T-helper 22 cell (primary cell): ENCODE results near the gene WDR74.
"Not testable (repeated sequence)": the region's sequence is repeated elsewhere in the genome, so short reads cannot be mapped to it uniquely, and the experiment has no call there.

ENCODE experiments used
- DNase-seq: peaks from one replicate; pipeline ENCODE4 v3.0.0-alpha.2; 2020; ENCODE audit warnings: low read depth

Gene WDR74

DNA sequence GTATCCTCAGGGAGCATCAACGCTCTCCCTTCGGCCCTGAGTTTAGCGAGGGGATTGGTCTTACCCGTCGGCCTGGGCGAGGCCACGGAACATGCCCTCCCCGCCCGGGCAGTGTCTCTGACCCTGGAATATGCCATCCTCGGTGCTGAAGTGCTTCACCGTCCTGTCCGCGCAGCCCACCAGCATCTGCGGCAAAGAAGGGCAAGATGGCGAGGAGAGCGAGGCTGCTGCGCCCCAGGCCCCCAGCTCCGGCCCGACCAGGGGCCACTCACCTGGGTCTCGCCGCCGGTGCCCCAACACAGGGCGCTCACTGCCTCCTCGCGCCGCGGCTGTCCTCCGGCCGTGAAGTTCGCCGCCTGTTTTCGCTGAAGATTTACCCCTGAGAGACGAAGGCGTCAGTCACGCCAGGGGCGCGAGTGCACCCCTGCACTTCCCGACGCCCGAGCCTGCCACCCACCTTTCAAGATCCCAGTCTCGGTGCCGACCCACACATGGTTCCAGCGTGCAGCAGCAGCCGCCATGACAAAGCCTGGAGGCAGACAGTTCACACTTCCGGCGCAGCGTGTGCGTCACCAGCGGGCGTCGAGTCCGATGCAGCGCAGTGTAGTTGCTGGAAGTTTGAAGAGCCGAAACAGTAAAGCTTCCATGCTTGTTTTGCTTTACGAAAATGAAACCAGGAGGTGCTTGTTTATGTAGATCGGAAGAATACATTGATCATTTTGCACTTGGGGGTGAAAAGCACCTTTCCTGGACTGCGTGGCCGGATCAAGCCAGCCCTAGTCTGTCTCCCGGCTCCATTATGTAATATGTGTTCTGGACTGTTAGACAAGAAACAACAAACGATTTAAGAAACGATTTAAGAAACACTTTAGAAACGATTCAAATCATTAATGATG is at the start of gene WDR74:
Gene WDR74, minus strand, starts transcription at position 541 of the 896 bp plus-strand sequence. Its CDS starts 20 bp downstream, at position 521.
- DNase-seq = peak; percentile 86

DNA sequence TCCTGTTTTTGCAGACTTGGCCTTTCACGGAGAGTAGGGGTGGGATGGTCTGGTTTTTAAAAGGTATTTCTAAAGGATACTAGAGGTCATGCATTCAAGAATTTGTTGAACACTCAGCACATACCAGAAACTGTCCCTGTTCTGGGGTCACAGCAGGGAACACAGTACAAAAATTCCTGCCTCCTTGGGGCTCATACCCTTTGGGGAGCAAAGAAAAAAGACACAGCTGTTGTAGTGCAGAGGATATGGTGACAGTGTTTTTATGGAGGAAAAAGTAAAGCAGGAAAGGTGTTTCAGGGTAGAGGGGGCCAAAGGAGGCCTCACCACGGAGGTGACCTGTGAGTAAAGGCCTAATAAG is 49.7 kb upstream of the WDR74 start:
- DNase-seq = no peak

DNA sequence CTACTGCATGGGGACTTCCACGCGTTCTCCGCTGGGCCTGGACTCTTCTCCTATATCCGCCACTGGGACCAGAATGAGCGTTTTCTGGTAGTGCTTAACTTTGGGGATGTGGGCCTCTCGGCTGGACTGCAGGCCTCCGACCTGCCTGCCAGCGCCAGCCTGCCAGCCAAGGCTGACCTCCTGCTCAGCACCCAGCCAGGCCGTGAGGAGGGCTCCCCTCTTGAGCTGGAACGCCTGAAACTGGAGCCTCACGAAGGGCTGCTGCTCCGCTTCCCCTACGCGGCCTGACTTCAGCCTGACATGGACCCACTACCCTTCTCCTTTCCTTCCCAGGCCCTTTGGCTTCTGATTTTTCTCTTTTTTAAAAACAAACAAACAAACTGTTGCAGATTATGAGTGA is 49.0 kb upstream of the WDR74 start:
- no peak for DNase-seq

DNA sequence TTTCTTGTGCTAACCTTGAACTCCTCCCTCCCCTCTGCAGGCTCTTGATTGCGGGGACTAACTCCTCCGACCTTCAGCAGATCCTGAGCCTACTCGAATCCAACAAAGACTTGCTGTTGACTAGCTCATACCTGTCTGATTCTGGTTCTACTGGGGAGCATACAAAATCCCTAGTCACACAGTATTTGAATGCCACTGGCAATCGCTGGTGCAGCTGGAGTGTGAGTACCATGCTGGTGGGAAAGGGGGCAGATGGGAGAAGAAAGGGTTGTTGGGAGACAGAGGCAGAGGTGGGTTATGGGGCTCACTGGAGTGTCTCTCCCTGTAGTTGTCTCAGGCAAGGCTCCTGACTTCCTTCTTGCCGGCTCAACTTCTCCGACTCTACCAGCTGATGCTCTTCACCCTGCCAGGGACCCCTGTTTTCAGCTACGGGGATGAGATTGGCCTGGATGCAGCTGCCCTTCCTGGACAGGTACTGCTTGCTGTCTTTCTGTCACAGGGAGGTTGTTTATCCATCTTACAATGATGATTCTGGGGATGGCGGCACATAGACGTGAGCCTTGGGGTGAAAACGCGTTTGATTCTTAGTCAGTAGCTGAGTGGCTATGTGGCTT is 45.9 kb upstream of the WDR74 start:
- DNase-seq = no peak

DNA sequence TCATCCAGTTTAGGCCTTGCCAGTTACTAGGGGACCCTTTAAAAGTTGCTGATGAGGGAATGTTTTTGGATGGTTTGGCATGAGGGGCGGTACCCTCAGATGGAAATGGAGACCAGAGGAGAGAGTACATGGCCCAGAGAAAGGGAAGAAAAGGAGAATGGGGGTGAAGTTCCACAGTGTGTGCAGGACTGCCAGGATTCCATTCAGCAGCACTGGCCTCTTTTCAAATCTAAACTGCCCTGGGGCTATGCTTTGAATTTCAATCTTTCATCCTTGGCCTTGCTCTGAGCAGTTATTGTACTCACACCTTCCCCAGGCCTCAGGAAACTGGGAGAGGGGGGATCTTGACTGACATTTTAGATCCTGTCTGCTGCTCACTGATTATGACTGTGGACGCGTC is 44.3 kb upstream of the WDR74 start:
- no peak for DNase-seq

DNA sequence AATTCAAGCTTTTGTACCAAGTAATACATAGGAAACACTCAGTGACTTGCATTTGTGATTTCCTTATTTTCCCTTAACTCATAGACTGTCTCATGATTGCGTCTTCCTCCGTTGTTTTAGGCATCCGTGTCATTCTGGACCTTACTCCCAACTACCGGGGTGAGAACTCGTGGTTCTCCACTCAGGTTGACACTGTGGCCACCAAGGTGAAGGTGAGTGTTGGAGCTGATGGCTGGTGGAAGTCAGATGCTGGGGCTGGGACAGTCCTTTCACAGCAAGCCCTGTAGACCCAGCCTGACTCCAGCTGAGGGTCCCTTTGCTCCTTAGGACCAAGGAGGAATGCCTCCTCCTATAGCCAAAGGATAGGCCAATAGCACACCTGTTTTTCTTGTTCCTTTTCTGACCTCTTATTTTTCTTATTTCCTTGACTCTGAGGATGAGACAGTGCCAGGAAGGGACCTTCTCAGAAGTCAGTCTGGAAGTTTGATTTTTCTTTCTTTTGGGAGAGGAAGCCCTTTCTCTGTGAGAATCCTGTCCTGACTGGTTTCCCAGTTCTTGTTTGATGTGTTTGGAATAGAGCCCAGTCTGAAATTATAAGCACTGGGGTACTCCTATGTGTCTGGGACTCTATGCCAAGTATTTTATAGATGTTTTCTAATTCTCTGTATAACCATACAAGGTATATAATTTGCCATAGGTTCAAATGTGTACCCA is 43.6 kb upstream of the WDR74 start:
- no peak for DNase-seq

DNA sequence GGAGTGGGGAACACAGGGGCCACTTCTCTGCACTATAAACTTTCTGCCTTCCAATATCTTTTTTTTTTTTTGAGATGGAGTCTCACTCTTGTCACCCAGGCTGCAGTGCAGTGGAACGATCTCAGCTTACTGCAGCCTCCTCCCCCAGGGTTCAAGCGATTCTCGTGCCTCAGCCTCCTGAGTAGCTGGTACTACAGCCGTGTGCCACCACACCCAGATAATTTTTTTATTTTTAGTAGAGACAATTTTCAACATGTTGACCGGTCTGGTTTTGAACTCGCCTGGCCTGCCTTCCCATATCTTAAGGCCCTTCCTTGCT is 43.0 kb upstream of the WDR74 start:
- no peak for DNase-seq

DNA sequence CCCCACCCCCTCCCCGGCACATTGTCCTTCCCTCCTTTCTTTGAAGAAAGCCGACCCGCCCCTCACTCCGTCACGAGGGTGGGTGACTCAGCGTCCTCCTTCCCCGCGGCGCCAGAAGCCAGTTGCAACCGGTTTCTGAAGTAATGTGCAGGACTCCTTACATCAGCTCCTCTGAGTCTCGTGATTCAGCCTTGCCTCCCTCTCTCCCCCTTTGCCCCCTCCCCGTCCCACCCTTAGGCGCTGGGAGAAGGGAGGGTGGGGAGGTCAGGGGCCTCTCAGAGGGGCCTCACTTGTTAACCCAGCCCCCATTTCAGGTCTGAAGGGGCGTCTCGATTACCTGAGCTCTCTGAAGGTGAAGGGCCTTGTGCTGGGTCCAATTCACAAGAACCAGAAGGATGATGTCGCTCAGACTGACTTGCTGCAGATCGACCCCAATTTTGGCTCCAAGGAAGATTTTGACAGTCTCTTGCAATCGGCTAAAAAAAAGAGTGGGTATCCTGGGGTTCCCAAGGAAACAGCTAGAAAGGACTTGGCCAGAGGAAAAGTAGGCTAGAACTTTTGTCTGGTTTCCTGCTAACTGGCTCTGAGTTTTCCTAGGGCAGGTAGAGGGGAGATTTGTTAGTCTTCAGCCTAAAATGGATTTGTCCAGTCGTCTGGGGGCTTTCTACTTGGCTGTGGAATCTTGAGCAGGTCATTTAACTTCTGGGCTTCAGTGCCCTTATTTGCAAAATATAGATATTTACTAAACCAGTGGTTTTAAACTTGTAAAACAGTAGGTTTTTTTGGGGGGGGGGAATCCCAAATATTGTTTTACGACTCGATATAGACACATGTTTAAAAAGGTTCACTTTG is 42.4 kb upstream of the WDR74 start:
- peak; percentile 94 for DNase-seq

DNA sequence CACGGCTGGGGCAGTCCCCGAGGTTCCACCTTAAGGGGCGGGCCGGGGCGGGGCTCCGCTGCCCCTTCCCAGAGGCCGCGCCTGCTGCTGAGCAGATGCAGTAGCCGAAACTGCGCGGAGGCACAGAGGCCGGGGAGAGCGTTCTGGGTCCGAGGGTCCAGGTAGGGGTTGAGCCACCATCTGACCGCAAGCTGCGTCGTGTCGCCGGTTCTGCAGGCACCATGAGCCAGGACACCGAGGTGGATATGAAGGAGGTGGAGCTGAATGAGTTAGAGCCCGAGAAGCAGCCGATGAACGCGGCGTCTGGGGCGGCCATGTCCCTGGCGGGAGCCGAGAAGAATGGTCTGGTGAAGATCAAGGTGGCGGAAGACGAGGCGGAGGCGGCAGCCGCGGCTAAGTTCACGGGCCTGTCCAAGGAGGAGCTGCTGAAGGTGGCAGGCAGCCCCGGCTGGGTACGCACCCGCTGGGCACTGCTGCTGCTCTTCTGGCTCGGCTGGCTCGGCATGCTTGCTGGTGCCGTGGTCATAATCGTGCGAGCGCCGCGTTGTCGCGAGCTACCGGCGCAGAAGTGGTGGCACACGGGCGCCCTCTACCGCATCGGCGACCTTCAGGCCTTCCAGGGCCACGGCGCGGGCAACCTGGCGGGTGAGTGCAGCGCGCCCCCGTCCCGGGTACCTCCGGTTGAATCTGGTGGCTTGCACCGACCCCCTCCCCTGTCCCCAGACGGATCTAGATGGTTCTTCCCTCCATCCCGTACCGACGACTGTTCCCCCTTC is 41.6 kb upstream of the WDR74 start, which contains the start of gene SLC3A2:
Gene SLC3A2, plus strand, starts transcription at position 94 of the 776 bp plus-strand sequence. Its CDS starts 128 bp downstream, at position 222.
- peak; percentile 76 for DNase-seq

DNA sequence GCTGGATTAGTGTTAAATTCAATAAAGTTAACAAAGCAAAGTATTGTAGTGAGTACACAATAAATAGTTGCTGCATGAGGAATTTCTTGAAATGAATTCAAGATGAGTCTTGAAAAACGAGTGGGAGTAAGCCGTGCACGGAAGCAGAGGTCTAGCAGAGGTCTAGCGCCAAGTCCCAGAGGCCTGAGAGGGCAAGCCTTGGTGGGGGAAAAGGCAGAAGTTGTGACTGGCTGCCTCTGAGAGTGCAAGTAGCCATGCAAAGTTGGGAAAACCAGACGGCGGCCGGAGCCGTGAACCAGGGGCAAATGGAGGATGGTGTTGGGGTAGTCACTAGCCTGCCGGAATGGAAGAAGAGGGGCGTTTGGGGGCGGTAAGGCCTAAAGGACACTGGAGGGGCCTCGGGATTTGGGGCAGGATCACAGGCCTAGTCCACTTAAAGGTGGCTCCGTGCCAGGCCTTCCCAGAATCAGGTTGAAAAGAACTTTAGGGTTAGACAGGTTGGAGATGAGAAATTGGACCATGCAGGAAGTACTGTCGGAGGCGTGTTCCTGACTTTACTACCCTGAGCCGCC is 40.9 kb upstream of the WDR74 start:
- DNase-seq = no peak

DNA sequence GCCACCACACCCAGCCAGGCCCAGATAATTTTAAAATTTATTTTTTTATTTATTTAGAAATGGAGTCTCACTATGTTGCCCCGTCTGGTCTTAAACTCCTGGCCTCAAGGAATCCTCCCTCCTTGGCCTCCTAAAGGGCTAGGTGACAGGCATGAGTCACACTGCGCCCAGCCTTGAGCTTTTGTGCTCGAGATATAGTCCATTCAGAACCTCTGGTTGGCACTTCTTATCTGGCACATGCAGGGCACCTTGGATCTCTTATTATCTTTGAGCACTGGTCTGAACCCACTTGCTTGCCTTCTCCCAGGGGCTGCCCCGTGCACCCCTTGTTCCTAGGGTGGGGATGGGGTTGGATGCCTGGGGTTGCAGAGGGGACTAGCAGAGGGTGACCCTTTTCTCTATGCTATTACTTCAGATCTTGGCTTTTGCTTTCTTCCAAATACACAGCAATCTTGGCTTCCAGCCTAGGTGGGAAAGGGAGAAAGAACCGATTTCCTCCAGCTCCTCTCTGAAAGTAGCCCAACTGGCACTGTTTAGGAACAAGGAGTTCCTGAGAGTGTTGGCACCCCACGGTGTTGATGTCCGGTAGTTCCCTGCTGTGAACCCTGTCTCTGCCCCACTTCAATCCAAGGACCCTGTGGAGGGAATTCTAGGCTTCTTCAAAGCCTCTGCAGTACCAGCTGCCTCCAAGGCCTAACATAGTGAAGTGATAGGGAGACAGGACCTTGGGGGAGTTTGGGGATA is 40.0 kb upstream of the WDR74 start:
- no peak for DNase-seq

DNA sequence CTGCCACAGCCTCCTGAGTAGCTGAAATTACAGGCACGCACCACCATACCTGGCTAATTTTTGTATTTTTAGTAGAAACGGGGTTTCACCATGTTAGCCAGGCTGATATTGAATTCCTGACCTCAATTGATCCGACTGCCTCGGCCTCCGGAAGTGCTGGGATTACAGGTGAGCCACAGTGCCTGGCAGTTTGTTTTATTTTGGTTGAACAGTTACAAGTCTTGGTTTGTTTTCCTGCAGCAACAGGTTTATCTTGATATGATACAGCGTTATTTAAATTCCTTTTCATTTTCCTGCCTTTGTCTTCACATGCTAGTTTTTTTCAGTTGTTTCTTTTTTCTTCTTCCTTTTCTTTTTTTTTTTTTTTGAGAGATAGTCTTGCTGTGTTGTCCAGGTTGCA is 37.3 kb upstream of the WDR74 start:
- no peak for DNase-seq

DNA sequence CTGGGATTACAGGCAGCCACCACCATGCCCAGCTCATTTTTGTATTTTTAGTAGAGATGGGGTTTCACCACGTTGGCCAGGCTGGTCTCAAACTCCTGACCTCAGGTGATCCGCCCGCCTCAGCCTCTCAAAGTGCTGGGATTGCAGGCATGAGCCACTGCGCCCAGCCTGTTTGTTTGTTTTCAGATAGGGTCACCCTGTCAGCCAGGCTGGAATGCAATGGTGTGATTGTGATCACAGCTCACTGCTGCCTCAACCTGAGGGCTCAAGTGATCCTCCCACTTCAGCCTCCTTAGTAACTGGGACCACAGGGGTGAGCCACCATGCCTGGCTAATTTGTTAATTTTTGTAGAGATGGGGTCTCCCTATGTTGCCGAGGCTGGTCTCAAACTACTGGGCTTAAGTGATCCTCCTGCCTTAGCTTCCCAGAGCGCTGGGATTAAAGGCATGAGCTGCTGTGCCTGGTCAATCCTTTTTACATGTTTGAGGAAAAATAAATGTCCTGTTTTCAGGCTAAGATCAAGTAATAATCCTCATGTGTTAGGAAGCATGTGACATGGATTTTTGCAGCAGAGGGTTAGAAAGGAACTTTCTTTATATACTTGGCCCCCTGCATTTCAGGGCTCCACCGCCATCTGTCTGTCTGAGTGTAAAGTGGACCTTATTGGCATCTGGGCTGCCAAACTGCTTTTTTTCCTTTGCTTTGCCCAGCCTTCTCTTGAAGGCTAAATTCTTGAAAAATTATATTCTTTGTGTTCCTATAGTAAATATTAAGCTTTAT is 36.5 kb upstream of the WDR74 start:
- no peak for DNase-seq

DNA sequence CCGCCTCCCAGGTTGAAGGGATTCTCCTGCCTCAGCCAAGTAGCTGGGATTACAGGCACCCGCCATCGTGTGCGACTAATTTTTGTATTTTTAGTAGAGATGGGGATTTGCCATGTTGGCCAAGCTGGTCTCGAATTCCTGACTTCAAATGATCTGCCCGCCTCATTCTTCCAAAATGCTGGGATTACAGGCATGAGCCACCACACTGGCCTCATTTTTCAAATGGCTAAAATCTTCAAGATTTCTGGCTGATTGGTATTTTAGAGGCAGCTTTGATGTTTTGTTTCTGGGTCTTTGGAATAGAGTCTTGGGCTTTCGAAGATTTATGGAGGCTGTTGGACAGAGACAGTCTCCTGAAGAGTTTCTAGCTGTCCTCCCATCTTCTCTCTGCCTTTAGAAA is 35.5 kb upstream of the WDR74 start:
- DNase-seq = no peak

DNA sequence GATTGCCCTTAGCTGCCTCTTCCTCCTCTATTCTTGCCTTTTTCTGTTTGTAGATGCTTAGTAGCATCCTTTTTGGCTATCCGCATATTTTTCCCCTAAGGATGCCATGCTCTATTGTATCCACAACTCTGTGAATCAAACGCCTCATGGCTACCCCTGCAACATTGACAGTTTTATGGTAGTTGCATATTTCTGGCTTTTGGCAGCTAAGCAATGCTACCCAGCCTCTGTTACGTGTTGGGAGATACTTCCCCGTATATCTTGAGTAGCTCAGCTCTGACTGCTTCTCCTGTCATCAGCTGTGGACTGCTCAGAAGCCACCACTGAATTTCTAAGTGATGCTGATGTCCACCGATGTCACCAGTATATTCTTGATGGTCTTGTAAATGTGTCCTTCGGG is 26.2 kb upstream of the WDR74 start:
- DNase-seq = no peak

DNA sequence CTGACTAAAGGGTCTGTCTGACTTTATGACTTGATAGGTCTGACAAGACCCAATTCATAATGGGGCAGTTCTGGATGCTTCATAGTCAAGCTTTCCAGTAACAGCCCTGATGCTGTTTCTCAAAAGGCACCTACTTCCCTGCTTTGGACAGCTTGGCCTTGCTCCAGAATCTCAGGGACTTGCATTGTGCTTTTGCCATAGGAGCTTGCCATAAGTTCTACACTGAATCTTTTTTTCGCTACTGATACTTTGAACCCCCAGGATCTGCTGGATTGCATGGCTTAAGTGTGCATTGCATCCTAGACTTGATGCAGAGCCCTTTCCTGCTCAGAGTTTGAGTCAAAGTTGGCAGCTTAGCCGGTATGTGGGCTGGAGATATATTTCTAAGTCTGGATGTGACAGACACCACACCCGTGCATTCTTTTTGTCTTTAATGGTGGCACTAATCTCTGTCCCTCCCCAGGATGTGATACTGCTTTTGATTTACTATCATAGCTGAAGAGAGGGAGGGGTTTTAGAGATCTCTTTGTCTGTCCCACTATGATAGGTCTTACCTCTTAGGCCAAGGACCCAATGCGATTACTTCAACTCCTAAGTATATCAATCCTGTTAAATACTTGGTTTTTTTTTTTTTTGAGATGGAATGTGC is 24.4 kb upstream of the WDR74 start:
- no peak for DNase-seq

DNA sequence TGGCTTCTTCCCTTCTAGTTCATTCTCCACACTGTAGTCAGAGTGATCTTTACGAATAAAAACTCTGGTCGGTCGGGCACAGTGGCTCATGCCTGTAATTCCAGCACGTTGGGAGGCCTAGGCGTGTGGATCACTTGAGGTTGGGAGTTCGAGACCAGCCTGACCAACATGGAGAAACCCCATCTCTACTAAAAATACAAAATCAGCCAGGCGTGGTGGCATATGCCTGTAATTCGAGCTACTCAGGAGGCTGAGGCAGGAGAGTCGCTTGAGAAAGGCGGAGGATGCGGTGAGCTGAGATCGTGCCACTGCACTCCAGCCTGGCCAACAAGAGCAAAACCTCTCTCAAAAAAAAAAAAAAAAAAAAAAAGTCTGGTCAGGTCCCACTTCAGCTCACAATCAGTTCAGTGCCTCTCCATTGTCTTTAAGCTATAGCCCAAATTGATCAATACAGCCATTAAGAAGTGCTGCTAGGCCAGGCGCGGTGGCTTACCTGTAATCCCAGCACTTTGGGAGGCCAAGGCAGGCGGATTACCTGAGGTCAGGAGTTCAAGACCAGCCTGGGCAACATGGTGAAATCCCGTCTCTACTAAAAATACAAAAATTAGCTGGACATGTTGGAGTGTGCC is 22.3 kb upstream of the WDR74 start:
- not testable (repeated sequence) for DNase-seq

DNA sequence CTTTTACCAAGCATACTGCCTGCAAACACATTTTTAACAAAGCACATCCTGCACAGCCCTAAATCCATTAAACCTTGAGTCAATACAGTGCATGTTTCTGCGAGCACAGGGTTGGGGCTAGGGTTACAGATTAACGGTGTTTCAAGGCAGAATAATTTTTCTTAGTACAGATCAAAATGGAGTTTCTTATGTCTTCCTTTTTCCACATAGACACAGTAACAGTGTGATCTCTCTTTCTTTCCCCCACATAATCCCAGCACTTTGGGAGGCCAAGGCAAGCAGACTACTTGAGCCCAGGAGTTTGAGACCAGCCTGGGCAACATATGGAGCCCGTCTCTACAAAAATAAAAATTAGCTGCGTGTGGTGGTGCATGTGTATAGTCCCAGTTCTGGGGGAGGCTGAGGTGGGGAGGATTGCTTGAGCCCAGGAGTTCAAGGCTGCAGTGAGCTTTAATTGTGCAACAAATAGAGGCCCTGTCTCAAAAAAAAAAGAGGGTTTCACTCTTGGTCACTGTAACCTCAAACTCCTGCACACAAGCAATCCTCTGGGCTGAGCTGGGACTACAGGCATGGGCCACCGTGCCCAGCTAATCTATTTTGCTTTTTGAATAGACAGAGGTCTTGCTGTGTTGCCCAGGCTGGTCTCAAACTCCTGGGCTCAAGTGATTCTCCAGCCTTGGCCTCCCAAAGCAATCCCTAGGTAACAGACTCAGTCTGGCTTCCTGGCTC is 21.6 kb upstream of the WDR74 start:
- no peak for DNase-seq
